DMS53 treated with DMSO at 0.1 percent for 48 hours (cell line): ENCODE measurements around the gene CALHM2.

Experiments
- DNase-seq: peaks from one replicate; lab custom pipeline; 2025; ENCODE audit not compliant: unreplicated experiment; lab: John Stamatoyannopoulos, UW

The CALHM2 gene

DNA sequence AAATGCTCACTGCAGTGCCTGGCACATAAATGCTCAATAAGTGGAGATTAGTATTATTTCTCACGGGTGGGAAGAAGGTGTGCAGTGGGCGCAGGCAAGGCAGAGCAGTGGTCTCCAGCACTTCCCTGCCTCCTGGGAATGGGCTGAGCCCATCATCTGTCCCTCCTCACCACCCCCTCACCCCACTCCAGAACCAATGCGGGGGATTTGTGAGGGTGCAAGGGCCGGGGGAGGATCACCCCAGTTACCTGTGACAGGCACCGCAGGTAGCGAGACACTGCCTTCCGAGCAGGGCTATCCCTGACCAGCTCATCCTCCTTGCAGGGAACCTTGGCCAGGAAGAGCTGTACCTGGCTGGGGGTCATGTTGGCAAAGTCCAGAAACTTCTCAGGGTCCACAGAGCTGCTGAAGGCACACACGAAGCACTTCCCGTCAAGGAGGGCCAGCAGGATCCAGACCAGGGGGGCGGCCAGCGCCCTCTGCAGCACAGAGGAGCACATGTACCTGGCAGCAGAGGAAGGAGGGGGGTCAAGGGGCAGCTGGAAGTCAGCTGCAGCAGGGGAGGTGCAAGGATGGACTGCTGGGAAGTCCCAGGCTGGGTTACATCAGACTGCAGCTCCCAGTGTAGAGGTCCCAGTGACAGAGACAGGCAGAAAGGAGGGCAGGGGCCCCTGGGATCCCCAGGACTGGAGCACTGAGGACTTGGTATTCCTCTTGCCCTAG, 24.0 kb upstream of the CALHM2 start:
- DNase-seq = no peak

- no peak for DNase-seq
These were observed 23.3 kb upstream of the CALHM2 start for GRCh38 chr10:103475437-103475836.

- no peak for DNase-seq
These were observed 21.9 kb upstream of the CALHM2 start for GRCh38 chr10:103474077-103474476.

DNA sequence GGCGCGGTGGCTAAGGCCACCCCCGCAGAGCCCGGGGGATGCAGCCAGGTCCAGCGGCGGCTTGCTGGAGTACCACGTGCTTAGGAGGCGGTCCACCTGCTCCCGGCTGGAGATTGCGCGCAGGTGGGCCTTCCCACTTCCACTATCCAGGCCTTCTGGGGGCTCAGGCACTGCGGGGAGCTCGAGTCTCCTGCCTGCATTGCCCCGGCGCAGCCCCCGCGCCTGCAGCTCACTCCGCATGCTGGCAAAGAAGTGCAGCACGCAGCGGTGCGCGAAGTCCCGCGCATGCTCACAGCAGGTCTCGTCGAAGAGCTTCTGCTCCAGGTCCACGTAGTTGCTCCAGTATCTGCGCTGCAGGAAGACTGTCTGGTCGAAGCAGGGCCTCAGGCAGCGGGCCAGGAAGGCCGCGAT, 21.1 kb upstream of the CALHM2 start:
- peak; percentile 61 for DNase-seq

DNA sequence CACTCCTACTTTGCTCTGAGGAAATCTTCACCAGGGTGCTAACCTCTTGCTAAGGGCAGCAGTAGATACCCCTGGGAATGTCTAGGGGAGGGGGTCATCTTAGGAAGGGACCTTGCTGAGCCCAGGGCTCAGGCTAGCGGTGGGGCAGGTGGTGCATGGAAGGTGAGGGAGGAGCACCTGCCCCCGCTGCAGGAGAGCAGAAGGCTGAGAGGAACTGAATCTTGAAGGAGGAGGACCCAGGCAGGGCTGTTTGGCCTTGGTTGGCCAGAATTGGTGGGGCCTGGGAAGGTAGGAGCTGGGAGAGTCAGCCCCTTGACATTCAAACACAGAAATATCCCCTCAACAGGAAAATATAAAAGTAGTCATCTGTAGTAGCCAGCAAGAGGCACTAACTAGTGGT, 19.8 kb upstream of the CALHM2 start:
- no peak for DNase-seq

- no peak for DNase-seq
These were observed 18.8 kb upstream of the CALHM2 start for GRCh38 chr10:103470761-103471653.

GRCh38 chr10:103469201-103469600, 17.0 kb upstream of the CALHM2 start:
- no peak for DNase-seq

DNA sequence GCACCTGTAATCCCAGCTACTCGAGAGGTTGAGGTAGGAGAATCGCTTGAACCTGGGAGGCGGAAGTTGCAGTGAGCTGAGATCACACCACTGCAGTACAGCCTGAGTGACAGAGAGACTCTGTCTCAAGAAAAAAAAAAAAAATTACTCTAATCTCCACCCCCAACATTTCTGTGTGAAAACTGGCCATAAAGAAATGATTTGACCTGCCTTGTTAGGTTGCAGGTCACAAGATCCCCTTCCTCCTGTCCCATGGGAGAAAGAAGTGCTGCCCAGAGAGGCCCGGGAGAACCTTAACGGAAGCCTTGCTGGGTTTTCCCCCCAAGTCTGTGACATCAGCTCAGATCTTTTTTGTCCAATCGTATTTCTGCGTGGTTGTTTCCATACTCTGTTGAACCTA, 15.2 kb upstream of the CALHM2 start:
- no peak for DNase-seq

DNA sequence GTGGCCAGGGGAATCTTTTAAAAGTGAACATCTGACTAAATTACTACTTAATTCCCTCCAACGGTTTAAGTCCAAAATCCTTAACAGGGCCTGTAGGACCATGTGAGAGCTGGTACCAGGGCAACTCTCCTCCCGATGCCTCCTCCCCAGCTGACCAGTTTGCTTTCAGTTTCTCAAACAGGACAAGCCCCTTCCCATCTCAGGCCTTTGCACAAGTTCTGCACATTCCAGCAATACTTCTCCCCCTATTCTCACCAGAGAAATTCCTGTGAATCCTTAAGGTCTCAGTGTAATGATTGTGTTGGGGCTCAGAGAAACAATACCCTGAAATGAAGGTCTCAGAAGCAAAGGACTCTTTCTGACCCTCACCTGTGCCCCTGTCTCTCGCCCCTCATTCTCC, 14.6 kb upstream of the CALHM2 start:
- no peak for DNase-seq

DNA sequence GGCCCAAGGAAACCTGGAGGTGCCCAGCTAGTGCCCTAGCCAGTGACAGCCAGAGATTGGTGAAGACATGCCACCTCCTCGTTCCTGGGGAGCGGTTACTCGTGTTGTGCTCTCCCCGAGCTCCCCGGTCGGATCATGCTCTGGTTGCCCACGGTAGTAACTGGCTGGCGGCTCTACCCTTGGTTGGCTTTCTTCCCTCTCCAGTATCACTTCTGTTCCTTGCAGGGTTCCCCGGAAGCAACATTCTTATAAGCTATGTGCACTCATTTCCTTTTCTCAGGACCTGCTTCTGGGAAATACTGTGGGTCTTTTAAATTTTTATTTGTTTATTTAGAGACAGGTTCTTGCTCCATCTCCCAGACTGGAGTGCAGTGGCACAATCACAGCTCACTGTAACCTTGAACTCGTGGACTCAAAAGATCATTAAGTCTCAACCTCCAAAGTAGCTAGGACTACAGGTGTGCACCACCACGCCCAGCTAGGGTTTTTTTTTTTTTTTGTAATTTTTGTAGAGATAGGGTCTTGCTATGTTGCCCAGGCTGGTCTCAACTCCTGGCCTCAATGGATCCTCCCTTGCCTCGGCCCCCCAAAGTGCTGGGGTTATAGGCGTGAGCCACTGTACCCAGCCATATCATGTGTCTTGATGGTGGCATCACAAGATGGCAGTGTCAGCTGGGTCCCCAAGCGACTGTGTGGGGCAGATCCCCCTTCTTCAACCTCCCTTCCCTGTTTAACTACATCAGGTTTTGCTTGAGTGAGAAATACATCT, 13.4 kb upstream of the CALHM2 start:
- no peak for DNase-seq

DNA sequence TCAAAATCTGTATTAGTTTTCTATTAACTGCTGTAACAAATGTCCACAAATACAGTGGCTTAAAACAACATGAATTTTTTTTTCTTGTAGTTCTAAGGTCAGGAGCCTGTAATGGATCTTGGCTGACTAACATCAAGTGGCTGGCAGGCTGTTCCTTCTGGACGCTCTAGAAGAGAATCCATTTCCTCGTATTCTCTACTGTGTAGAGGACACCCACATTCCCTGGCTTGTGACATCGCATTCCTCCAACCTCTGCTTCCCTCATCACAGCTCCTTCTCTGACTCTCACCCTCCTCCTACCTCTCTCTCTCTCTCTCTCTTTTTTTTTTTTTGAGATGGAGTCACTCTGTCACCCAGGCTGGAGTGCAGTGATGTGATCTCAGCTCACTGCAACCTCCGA, 11.3 kb upstream of the CALHM2 start:
- DNase-seq = no peak

DNA sequence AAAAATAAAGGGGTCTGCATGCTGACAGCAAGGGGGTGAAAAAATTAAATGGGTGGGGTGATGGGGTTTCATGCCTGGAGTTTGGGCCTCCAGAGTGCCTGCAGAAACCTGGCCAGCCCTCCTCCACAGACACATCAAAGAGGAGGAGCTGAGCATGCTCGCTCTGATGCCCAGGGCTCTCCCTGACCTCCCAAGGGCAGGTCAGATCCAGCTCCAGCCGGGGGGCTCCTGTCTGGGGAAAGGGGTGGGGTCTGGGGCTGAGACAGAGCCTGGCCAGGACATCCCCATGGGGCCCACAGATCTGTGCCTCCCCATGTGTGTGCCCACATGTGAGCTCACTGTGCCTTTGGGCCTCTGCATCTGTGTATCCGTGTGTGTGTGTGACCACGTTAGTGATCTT, 7.4 kb upstream of the CALHM2 start:
- DNase-seq = no peak

DNA sequence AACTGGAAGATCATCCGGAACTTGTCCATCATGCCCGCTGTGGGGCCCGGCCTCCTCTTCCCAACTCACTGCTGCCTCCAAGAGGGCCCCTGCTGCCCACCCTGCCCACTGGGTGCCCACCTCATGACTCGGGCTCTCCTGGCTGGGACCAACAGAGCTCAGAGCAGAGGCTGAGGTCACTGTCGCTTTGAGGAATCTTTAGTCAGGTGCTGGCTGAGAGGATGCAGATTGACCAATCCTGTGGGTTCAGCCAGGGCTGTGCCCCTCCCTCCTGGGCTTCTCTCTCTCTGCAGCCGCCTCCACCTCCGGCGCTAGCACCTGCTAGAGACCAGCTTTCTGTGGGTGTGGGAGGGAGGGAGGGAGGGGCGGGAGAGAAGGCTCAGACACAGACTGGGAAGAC, 6.5 kb upstream of the CALHM2 start, which contains the start of gene CALHM1:
Gene CALHM1 (minus strand): TSS at position 181 of the 400 bp plus-strand sequence. CDS start 149 bp downstream, at position 32.
- DNase-seq = peak; percentile 77

GRCh38 chr10:103457896-103458583, 5.9 kb upstream of the CALHM2 start:
- no peak for DNase-seq

DNA sequence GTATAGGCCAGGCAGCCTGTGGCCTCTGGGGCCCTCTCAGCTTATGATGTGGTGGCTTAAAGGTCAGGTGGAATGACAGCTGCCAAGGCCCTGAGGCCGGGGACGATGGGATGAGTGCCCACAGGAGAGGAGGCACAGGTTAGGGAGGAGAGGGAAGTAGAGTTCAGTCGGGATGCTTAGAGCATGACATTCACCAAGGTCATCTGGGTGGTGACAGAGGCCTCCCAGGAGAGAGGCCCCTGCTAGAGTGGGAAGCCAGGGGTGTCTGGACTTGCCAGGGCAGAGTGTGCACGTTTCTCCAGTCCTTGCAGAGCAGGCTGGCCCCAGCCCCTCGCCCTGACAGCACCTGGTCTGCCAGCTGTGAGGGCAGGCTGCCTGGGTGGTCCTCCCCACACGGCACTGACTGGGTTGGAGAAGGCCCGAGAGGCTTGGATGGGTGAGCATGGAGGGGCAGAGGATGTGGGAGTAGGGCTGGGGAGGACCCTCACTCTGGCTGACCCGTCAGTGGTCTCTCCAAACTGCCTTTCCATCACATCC, 5.1 kb upstream of the CALHM2 start:
- no peak for DNase-seq

GRCh38 chr10:103456074-103456660, 4.0 kb upstream of the CALHM2 start:
- DNase-seq = no peak

DNA sequence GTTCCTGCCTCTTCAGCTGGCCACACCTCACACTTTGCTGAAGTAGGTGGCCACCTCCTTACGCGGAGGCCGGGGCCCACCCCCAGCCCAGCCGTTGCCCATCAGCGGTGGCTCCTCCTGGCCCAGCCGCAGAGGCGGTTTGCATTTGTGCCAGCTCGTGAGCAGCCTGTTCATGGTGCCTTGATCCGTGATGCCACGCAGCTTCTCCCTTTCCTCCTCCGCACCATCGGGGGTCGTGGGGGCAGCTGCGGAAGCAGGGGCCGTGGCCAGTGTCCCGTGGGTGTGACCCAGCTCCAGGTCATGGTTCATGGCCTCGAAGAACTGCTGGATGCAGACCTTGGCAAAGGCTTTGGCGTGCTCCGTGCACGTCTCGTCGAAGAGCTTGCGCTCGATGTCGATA, 3.1 kb upstream of the CALHM2 start:
- DNase-seq = no peak

GRCh38 chr10:103454026-103454425, 1.9 kb upstream of the CALHM2 start:
- no peak for DNase-seq

DNA sequence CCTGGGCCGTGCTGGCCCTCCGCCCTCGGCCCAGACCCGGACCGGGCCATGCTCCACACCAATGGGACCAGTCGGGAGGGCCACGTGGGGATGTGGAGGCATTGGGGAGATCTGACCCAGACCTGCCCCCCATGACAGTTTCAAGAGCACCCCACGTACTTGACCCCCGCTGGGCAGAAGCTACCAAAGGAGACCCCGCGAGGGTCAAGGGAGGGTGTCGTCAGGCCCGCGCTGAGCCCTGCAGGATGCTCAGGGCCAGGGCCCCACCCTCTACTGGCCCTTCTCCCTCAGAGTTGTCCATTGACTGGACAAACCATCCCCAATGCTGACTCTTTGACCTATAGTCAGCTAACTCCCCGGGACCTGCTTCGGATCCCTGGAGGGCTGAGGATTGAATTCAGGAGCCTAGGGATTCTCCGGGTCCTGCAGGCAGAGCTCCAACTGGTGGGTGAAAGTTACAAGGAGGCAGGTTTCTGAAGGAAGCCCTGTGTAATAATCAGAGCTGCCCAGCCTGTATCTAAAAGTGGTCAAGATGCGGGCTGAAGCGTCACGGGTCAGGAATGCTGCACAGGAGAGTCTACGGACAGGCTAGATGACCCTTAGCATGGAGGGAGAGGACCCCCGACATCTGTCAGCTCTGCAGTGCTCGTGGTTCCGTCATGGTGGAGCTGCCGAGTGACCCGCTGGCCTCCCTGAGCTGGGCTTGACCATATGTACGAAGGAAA, 498 bp upstream of the CALHM2 start:
- no peak for DNase-seq
